NCI-H345 (cell line): ENCODE measurements around the gene CHMP4B.

ENCODE experiments used
- DNase-seq: peaks from one replicate; lab custom pipeline; 2025; lab: John Stamatoyannopoulos, UW

Gene CHMP4B, protein sequence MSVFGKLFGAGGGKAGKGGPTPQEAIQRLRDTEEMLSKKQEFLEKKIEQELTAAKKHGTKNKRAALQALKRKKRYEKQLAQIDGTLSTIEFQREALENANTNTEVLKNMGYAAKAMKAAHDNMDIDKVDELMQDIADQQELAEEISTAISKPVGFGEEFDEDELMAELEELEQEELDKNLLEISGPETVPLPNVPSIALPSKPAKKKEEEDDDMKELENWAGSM

DNA sequence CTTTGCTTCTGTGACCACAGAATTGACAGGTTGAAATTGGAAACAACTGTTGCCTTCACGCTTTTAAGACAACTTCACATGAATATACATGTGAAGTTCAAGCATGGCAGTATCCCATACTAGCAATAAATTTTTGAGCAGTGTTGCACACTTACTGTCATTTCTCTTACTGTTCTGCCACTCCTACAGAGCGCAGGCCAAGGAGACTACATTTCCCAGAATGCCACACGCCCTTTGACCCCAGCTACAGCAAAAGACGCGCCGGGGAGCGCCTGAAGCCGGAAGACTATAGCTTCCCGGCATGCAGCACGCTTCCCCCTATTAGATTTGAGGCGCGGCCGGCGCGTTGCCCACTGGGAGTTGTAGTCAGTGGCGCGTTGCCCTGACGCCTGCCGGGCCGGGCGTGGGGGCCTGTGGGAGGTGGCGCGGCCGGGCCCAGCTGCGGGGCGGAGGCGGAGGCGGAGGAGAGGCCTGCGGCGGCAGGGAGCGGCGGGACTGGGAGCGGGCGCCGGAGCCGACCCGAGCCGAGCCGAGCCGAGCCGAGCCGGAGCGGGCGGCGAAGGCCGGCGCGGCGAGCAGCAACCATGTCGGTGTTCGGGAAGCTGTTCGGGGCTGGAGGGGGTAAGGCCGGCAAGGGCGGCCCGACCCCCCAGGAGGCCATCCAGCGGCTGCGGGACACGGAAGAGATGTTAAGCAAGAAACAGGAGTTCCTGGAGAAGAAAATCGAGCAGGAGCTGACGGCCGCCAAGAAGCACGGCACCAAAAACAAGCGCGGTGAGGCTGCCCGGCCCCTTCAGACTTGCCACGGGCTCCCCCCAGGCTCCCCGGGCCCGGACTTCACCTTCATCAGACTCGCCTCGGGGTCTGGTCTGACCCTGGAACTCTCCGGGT lies at the start of gene CHMP4B:
TSS of gene CHMP4B (plus strand) at position 464 of the 891 bp plus-strand sequence. CDS start at position 585, 121 bp downstream.
- DNase-seq, result peak; percentile 99

DNA sequence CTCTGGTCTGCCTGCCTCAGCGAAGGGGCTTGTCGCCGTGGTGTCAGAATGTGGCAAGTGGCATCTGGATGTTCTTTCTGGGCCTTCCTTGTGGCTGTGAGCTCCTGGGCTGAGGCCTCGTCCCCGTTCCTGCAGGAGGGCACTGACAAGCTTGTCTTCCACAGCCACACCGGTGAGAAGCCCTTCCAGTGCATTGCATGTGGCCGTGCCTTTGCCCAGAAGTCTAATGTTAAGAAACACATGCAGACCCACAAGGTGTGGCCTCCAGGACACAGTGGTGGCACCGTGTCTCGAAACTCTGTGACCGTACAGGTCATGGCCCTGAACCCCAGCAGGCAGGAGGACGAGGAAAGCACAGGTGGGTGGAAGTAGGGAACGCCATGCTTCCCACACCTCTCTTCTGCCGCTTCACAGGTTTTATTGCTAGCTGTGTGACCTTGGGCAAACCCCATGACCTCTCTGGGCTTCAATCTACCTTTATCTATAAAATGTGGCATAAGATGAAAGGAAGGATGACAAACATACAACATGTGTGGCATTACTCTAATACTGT lies 49.4 kb upstream of the CHMP4B start:
- DNase-seq, result no peak

DNA sequence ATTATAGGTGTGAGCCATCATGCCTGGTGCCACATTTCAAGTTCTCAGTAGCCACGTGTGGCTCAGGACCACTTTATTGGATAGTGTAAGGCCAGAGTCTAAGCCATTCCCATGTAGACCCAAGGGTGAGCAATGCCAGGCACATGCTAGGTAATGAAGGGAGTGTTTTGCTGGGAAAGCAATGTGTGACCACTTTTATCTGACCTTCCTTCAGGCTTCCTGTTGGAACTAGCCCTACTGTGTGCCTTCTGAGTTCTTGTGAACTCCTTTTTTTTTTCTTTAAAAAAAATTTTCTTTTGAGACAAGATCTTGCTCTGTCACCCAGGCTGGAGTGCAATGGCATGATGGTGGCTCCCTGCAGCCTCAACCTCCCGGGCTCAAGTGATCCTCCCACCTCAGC lies 46.0 kb upstream of the CHMP4B start:
- DNase-seq, result no peak

DNA sequence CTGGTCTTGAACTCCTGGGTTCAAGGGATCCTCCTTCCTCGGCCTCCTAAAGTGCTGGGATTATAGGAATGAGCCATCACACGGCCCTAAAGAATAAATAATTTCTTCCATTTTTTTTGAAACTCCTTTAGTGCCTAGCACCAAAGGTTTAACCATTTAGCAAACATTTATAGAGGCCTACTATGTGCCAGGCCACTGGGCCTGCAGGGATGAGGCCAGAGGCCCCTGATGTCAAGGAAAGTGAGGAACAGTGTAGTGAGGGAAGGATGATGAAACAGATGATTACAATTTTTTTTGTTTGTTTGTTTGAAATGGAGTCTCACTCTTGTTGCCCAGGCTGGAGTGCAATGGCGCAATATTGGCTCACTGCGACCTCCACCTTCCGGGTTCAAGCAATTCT lies 45.6 kb upstream of the CHMP4B start:
- DNase-seq, result no peak

DNA sequence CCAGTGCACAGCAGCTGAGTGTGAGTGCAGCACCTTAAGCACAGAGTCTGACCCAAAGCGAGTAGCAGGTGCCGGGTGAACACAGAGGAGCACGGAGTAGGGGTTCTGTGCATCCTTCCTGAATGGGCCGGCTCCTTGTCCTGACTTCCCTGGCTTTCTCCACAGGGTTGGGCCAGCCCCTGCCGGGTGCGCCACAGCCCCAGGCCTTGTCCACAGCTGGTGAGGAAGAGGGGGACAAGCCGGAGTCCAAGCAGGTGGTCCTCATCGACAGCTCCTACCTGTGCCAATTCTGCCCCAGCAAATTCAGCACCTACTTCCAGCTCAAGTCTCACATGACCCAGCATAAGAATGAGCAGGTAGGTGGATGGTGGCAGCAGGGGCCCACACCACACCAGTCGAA lies 44.5 kb upstream of the CHMP4B start:
- no peak for DNase-seq

DNA sequence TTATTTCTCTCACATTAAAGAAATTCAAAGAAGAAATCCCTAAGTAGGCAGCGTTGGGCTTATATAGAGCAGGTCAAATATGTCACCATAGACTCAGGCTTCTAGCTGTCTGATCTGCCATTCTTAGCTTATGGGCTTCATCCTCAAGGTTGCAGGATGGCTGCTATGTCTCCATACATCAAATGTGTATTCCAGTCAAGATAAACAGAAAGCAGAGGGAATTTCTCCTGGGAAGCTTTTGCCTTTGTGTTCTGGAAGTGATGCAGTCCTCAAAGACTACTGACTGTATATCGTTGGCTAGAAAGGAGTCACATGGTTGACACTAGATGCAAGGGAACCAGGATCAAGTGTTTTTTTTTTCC lies 43.4 kb upstream of the CHMP4B start:
- no peak for DNase-seq

DNA sequence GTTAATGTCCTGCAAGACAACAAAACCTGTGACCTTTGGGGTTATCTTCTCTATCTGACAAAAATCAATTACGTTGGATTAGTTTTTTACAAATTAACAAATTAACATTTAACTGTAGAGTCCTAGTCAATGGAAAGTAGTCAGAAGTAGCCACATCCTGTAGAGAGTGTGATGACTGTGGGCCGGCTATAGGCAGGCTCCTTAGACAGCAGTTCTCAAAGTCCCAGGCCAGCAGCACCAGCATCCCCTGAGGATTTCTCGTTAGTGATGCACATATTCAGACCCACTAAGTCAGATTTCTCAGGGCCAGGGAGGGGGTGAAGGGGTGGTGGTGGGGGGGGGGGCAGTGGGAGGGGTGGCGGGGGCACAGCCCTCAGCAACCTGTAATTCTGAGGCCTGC lies 42.1 kb upstream of the CHMP4B start:
- no peak for DNase-seq

DNA sequence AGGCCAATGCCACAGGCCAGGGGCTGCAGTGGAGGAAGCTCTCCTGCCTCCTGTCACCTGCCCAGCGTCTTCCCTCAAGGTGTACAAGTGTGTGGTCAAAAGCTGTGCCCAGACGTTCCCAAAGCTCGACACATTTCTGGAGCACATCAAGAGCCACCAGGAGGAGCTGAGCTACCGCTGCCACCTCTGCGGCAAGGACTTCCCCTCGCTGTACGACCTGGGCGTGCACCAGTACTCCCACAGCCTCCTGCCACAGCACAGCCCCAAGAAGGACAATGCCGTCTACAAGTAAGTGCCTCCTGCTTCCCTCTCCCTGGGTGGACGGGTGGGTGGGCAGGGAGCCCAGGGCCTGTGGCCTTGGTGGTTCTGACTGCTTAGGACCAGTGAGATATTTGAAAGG lies 41.1 kb upstream of the CHMP4B start:
- no peak for DNase-seq

DNA sequence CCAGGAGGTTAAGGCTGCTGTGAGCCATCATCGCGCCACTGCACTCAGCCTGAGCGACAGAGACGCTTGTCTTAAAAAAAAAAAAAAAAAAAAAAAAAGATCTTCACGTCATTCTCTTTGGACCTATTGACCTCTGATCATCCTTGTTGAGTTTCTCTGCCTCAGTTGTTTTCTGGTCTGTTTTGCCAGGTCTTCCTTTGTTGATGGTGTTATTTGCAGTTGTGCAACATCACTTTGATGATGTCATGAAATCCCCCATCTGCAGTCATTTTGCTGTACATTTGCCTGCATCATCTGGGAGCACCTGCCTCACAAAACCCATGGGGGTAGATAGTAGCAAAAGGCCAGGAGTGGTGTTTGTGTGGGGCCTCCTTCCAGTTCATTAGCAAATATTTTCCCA lies 39.2 kb upstream of the CHMP4B start:
- no peak for DNase-seq

DNA sequence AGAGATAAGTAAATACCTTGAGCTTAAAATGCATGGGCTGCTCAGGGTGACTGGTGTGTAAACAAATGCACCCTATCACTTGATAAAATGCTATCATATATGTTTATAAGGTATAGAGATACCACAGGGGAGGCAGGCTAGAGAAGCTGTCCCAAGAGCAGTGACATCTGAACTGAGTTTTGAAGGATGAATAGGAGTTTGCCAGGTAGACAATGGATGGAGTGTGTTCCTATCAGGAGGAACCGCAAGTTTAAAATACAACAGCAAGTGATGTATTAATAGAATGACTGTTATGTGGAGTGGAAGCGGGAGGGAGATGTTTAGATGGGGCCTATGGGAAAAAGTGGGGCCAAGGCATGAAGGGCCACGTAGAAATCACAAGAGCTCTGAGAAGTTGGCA lies 38.7 kb upstream of the CHMP4B start:
- no peak for DNase-seq

DNA sequence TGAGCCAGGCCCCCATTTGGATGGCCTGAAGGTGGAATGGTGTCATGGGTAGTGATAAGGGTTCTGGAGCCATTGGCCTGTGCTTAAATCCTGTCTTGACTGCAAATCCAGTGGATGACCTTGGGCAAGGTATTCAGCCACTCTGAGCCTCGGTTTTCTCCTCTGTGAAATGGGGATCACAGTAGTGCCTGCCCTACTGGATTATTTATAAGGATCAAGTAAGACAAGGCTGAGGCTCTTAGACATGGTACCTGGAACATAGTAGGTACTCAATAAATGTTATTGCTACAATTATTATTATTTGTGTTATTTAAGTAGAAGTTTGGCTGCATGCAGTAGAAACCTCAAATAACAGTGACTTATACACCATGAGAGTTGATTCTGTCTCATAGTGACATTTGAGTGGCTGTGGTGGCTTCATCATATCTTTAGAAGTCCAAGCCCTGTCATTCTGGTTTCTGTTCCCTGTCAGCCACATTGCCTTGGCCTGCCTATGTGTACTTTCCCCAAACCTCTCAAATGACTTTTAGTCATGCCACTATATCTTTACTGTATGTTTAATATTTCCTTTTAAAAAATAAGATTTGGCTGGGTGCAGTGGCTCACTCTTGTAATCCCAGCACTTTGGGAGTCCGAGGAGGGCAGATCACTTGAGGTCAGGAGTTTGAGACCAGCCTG lies 37.6 kb upstream of the CHMP4B start:
- DNase-seq, result no peak

DNA sequence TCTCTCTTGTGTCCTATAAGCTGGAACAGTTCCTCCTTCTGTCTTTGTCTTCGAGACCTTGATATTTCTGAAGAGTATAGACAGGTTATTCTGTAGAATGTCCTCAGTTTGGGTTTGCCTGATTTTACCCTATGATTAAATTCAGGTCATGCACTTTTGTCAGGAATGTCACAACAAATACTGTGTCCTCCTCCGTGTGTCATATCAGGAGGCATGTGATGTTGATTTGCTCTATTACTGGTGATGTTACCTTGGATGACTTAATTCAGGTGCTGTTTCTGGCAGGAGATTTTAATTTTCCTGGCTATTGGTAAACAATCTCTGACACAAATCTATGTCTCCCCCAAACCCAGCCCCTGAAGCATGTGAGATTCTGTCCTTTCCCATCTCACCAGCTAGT lies 33.3 kb upstream of the CHMP4B start:
- DNase-seq, result no peak

DNA sequence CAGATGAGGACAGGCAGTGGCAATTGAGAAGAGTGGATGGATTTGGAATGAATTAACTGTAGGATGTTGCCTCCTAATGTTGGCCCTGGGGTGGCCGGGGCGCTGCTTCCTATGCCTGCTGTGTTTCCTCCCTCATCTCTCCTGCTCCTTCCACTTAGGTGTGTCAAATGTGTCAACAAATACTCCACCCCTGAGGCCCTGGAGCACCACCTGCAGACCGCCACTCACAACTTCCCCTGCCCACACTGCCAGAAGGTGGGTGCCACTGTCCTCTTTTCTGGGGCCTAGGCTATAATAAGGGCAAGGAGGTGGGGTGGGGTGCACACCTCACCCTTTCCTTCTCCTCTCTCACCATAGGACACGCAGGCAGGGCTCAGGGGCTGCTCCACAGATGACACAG lies 30.0 kb upstream of the CHMP4B start:
- no peak for DNase-seq

DNA sequence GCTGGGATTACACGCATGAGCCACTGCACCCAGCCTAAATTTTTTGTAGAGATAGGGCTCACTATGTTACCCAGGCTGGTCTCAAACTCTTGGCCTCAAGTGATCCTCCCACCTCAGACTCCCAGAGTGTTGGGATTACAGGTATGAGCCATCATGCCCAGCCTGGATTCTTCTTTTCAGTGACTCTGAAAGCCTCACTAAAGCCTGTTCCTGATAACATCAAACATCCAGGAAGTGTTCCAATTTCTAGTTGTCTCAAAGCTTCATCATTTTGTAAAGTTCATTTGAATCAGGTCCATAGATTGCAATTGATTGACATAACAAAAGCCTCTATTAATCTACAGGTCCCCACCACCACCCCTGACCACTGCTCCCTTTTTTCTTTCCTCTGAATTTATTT lies 29.2 kb upstream of the CHMP4B start:
- DNase-seq, result no peak

DNA sequence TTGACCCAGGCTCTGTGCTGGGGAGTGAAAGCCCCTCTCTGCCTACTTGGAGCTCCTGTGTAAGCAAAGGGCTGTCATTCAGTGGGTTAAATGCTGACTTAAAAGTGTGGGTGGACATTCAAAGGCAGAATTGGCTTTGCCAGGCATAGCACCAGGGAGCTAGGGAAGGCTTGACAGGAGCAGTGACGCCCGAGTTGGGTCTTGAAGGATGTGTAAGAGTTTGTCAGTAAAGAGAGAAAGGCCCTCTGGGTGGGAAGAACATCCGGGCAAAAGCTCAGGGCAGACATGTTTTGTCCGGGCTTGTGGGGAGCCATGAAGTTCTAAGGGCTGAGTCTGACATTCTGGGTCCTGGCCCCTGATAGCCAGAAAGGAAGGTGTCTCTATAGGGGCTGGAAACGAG lies 27.9 kb upstream of the CHMP4B start:
- no peak for DNase-seq

DNA sequence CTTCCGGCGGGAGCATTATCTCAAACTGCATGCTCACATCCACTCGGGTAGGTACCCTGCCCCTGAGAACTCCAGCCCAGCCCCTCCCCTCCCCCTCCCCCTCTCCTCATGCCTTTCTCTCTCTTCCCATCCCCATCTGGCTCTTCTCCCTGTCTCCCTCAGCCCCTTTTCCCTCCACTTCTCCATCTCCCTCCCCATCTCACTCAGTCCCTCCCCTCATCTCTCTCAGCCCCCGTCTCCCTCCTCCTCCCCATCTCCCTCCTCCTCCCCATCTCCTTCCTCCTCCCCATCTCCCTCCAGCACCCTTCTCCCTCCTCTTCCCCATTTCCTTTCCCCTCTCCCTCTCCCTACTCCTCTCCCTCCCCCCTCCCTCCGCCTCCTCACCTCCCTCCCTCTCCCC lies 27.3 kb upstream of the CHMP4B start:
- DNase-seq, result no peak

DNA sequence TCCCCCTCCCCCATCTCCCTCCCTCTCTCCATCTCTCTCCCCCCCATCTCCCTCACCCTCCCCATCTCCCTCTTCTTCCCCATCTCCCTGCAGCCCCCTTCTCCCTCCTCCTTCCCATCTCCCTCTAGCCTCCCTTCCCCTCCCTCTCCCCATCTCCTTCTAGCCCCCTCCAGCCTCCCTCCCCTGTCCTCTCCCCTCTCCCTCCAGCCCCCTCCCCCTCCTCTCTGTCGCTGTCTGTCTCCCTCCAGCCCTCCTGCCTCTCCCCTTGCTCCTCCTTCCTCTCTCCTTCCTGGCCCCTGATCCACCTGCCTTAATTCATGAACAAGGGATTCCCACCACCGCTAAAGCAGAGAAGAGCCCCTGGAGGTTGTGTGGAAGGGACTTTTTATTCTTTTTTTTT lies 26.9 kb upstream of the CHMP4B start:
- DNase-seq, result no peak

DNA sequence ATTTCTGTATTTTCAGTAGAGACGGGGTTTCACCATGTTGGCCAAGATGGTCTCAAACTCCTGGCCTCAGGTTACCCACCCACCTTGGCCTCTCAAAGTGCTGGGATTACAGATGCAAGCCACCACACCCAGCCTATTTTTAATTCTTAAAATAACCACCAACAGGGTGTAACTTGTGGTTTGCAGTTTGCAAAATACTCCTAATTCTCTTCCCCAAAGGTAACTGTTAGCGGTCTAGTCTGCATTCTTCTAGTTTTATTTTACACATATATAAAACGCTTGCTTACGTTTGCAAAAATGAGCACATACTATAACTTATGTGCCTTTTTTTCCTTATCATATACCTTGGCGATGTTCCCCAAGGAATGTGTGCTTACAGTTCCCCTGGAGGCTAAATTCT lies 25.6 kb upstream of the CHMP4B start:
- no peak for DNase-seq

DNA sequence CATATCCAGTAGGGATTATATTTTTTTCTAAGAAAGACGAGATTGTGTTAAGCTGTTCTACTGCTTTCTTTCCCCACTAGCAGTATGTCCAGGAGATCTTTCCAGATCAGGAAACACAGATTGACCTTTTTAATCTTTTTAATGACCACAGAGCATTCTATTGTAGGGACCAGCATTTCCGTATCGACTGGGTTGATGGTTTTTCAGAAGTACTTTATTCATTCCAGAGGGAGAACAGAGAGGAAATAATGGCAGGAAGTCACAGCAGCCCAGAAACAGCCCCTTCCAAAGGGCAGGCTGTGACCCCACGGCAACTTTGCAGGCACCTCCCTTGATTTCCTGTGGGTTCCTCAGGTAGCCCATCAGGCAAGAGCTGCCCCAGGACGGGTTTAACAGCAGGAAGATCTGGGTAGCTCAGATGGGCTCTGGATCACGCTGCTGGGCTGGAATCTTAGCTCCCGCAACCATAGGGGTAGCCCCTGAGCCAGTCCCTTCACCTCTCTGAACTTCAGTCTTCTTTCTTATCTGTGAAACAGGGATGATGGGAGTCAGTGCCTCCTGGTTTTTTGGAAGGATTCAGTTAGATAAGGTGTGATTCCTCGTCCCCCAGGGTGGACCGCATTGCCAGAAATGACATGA lies 23.8 kb upstream of the CHMP4B start:
- no peak for DNase-seq

DNA sequence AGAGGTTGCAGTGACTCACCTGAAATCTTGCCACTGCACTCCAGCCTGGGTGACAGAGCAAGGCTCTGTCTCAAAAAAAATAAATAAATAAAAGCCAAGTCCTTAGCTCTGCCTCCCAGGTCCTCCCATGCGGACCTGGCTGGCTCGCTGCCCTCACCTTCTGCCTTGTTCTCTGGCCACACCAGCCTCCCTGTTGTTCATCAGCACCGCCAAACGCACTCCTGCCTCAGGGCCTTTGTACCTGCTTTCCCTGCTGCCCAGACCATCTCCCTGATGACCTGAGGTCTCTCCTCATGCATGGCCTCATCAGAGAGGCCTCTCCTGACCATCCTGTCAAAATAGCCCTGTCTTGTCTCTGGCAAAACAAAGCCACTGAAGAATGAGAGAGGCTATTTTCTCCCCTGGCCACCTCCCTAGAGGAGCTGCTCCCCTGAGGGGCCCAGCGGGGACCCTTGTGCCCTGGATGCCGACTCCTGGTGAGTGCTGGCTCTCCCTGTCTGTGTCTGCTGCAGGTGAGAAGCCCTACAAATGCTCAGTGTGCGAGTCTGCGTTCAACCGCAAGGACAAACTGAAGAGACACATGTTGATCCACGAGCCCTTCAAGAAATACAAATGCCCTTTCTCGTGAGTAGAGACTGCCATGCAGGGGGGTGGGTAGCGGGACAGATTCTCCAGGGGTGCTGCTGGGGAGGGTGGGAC lies 22.6 kb upstream of the CHMP4B start:
- no peak for DNase-seq

DNA sequence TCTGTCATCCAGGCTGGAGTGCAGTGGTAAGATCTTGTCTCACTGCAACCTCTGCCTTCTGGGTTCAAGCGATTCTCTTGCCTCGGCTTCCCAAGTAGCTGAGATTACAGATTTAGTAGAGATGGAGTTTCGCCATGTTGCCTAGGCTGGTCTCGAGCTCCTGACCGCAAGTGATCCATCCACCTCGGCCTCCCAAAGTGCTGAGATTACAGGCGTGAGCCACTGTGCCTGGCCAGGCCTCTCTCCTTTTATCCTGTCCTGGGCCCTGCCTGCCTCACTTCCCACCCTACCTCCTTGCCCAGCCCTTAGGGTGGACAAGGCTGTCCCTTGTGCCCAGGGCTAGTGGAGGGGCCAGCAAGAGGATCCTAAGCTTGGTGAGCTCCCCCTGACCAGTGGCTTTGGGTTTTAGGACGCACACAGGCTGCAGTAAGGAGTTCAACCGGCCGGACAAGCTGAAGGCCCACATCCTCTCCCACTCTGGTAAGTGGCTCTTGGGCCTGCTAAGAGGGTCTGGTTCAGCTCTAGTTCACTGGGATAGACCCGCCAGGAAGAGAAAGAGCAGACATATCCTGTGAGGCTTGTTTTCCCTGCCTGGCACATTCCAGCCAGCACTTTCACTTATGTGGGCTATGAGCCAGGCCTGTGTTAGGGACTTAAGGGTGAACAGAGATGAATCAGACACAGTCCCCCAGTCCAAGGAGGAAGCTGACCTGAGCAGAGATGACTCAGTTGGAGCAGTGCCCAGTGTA lies 21.9 kb upstream of the CHMP4B start:
- no peak for DNase-seq
